H1 (cell line): ENCODE data around the gene MPV17.

Source experiments
- ATF3 ChIP-seq: IDR thresholded peaks from 2 replicates; pipeline ENCODE4 v1.6.1; 2011; ENCODE audit warnings: low read depth, mild to moderate bottlenecking, low read length; ENCODE audit not compliant: insufficient read depth
- BCL11A ChIP-seq, 2 experiments: IDR thresholded peaks; one replicate each; pipeline ENCODE4 v1.6.1; 2011; ENCODE audit warnings: low read depth in 2 of 2, low read length in 2 of 2, mild to moderate bottlenecking in 2 of 2
- CEBPB ChIP-seq: IDR thresholded peaks from 2 replicates; pipeline ENCODE4 v1.6.1; 2012; ENCODE audit warnings: low read depth, low read length
- EGR1 ChIP-seq: IDR thresholded peaks from 2 replicates; pipeline ENCODE4 v1.6.1; 2011; ENCODE audit warnings: low read depth, low read length, borderline replicate concordance
- EZH2 ChIP-seq: fragments of 200-600 bp; sonication (generic); IDR thresholded peaks from 2 replicates; pipeline ENCODE4 v1.7.1; 2012; ENCODE audit warnings: low read depth, mild to moderate bottlenecking, moderate library complexity, low read length, inconsistent platforms; ENCODE audit not compliant: severe bottlenecking
- HDAC2 ChIP-seq, 2 experiments: fragments of 300-600 bp in 1 of 2; sonication (generic) in 1 of 2; IDR thresholded peaks; 2 replicates each; pipeline ENCODE4 v1.6.1; 2011 to 2012; ENCODE audit warnings: low read depth in 2 of 2, low read length in 2 of 2, mild to moderate bottlenecking in 2 of 2, moderate library complexity in 2 of 2, borderline replicate concordance in 1 of 2, inconsistent platforms in 1 of 2
- KDM1A ChIP-seq: fragments of 200-600, 300-600 bp; sonication (generic); IDR thresholded peaks from 2 replicates; pipeline ENCODE4 v1.7.1; 2016; ENCODE audit warnings: mild to moderate bottlenecking, low read length, borderline replicate concordance
- POLR2A ChIP-seq, 2 experiments: IDR thresholded peaks; 1 replicate in 1 of 2; 2 replicates in 1 of 2; pipeline ENCODE4 v1.6.1; 2011; ENCODE audit warnings: low read depth in 2 of 2, low read length in 2 of 2, mild to moderate bottlenecking in 2 of 2; ENCODE audit errors: control extremely low read depth in 1 of 2
- POLR2AphosphoS5 ChIP-seq: IDR thresholded peaks from 2 replicates; pipeline ENCODE4 v1.6.1; 2011; ENCODE audit warnings: low read depth, low read length
- RBBP5 ChIP-seq: IDR thresholded peaks from 2 replicates; pipeline ENCODE4 v1.7.1; 2012; ENCODE audit warnings: low read depth, mild to moderate bottlenecking, inconsistent platforms, low read length, moderate library complexity, borderline replicate concordance
- TBP ChIP-seq: IDR thresholded peaks from 2 replicates; pipeline ENCODE4 v1.6.1; 2011; ENCODE audit warnings: low read depth, low read length, improper control_type of control experiment
- YY1 ChIP-seq: IDR thresholded peaks from 2 replicates; pipeline ENCODE4 v1.6.1; 2011; ENCODE audit warnings: low read depth, mild to moderate bottlenecking, low read length
- TF ChIP-seq, protein P1 (sequence below), 3 experiments: IDR thresholded peaks; 1 replicate in 2 of 3; 2 replicates in 1 of 3; pipeline versions ENCODE4 v1.5.1 to v1.6.1; 2011; ENCODE audit warnings: low read length in 3 of 3, mild to moderate bottlenecking in 3 of 3, inconsistent platforms in 2 of 3, low read depth in 1 of 3, moderate library complexity in 1 of 3; ENCODE audit not compliant: insufficient read depth in 1 of 3; ENCODE audit errors: control extremely low read depth in 1 of 3

DNA sequence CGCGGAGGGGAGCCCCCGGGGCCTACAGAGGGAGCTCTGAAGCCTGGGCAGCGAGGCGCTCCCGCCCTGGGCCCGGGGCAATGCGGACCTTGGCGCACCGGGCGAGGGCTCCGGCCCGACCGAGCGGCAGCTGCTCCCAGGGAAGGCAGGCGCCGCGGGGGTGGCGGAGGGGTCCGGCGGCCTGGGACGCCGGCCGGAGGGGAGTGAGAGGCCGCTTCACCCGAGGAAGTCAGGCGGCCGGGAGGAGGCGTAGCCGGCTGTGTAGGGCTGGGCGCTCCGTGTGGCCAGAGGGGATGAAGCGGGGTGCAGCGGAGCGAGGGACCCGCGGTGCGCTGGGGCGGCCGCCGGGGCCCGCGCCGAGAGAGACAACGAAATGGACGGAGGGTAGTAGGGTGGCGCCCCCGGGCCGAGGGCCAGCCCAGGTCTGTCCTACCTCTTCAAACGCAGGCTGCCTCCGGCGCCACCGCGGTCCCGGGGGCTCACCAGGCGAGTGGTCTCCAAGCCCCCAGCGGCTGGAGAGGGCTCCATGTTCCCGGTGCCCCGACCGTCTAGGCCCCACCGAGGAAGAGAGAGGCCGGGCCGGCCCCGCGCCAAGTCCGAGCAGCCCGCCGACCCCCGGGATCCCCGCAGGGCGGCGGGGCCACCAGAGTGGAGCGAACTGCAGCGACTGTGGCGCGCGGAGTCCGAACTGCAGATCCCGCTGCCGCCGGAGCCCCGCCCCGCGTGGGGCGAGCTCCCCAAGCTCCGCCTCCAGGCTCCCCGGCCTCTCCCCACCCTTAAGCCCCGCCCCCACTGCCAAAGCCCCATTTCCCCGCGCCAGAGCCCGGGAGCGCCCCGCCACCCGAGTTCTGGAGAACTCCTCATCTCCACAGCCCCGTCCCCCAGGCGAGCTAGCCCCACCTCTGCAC, 60.3 kb downstream of the MPV17 start, which contains the start of gene SLC30A3:
- TF ChIP-seq, protein P1, sequence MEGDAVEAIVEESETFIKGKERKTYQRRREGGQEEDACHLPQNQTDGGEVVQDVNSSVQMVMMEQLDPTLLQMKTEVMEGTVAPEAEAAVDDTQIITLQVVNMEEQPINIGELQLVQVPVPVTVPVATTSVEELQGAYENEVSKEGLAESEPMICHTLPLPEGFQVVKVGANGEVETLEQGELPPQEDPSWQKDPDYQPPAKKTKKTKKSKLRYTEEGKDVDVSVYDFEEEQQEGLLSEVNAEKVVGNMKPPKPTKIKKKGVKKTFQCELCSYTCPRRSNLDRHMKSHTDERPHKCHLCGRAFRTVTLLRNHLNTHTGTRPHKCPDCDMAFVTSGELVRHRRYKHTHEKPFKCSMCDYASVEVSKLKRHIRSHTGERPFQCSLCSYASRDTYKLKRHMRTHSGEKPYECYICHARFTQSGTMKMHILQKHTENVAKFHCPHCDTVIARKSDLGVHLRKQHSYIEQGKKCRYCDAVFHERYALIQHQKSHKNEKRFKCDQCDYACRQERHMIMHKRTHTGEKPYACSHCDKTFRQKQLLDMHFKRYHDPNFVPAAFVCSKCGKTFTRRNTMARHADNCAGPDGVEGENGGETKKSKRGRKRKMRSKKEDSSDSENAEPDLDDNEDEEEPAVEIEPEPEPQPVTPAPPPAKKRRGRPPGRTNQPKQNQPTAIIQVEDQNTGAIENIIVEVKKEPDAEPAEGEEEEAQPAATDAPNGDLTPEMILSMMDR (IDR thresholded peaks at IDR 0.05; ENCODE audit: control extremely low read depth in 1 of 3, insufficient read depth in 1 of 3, low read depth in 1 of 3, low read length in 3 of 3): no peak
- no peak for TF ChIP-seq CEBPB
- no peak for TF ChIP-seq ATF3
- TF ChIP-seq EZH2: no peak
- no peak for TF ChIP-seq POLR2A (IDR thresholded peaks at IDR 0.05; ENCODE audit: control extremely low read depth in 1 of 2, low read depth in 2 of 2, low read length in 2 of 2)
- TF ChIP-seq EGR1: no peak
- TF ChIP-seq RBBP5: no peak
- TF ChIP-seq POLR2AphosphoS5: no peak
- TF ChIP-seq TBP: no peak
- TF ChIP-seq KDM1A: no peak
- no peak for TF ChIP-seq YY1
- TF ChIP-seq BCL11A (IDR thresholded peaks at IDR 0.05; ENCODE audit: low read depth in 2 of 2, low read length in 2 of 2): no peak
- TF ChIP-seq HDAC2 (IDR thresholded peaks at IDR 0.05; ENCODE audit: borderline replicate concordance in 1 of 2, low read depth in 2 of 2, low read length in 2 of 2): peak in 1 of 2 experiments; percentile 23; a peak in 1 of 4 replicates
